Mammary epithelial cell (primary cell): ENCODE data around the gene ARL4D.

Experiments used
- CTCF ChIP-seq, 2 donors: IDR thresholded peaks in 1 of 2; conservative IDR thresholded peaks in 1 of 2; 2 replicates each; pipeline ENCODE4 v1.5.1; 2011 to 2012; ENCODE audit warnings: inconsistent platforms in 2 of 2, low read length in 2 of 2, mild to moderate bottlenecking in 2 of 2, control low read depth in 1 of 2, low read depth in 1 of 2; ENCODE audit not compliant: insufficient read depth in 1 of 2; ENCODE audit errors: extremely low read depth in 1 of 2
- EZH2 ChIP-seq: IDR thresholded peaks from 2 replicates; pipeline ENCODE4 v1.6.1; 2012; ENCODE audit warnings: low read length, inconsistent platforms, borderline replicate concordance

- no peak for TF ChIP-seq CTCF (conservative IDR thresholded peaks at IDR 0.05 in 1 of 2, IDR thresholded peaks at IDR 0.05 in 1 of 2; ENCODE audit: extremely low read depth in 1 of 2, insufficient read depth in 1 of 2, low read depth in 1 of 2, low read length in 2 of 2)
- no peak for TF ChIP-seq EZH2
Observed at GRCh38 chr17:43398724-43399595, at the start of gene ARL4D.
